Subcutaneous adipose tissue (tissue), 4 donors: ENCODE results near the gene NFRKB. TPM values are rescaled to one million over a fixed set of nuclear protein-coding genes. Genes with fewer than 3 reads are reported as not detected.

Experiments used
- CTCF ChIP-seq: fragments of 450-650 bp; IDR thresholded peaks from one replicate; pipeline ENCODE4 v1.5.1; 2016; ENCODE audit warnings: low read depth, mild to moderate bottlenecking, control low read depth, antibody characterized with exemption, moderate library complexity
- total RNA-seq, 4 donors: library from RNA; depleted of rRNA; stranded (reverse); fragments of >200 nt; gene quantifications; one replicate each; pipeline ENCODE4 v1.1.0, GENCODE V29; 2016

Gene NFRKB
- total RNA-seq, 4 donors from 2014 or later, result 15.0 to 37.7 (median 26.1) TPM

- no peak for TF ChIP-seq CTCF
These were observed 27.3 kb upstream of the NFRKB start for GRCh38 chr11:129922674-129923073.

- no peak for TF ChIP-seq CTCF
These were observed 23.0 kb upstream of the NFRKB start for GRCh38 chr11:129918361-129918760.

- TF ChIP-seq CTCF, result no peak
These were observed 21.9 kb upstream of the NFRKB start for GRCh38 chr11:129917231-129917630.

GRCh38 chr11:129911298-129911697, 15.9 kb upstream of the NFRKB start:
- TF ChIP-seq CTCF, result no peak

GRCh38 chr11:129910360-129910759, 15.0 kb upstream of the NFRKB start:
- no peak for TF ChIP-seq CTCF

GRCh38 chr11:129905402-129905801, 10.0 kb upstream of the NFRKB start:
- TF ChIP-seq CTCF, result no peak

- TF ChIP-seq CTCF, result no peak
These were observed 684 bp upstream of the NFRKB start for GRCh38 chr11:129896062-129896461.
